ENCODE results near the gene SPATA32.
A peak's percentile ranks its signal among the peaks of the same experiment; 100 is the strongest.

SPATA32 gene

GRCh38 chr17:45246338-45246737 lies 15.6 kb downstream of the SPATA32 start:
- no peak for DNase-seq

- no peak for DNase-seq
Observed at GRCh38 chr17:45244725-45245656, 16.9 kb downstream of the SPATA32 start.

- DNase-seq, result no peak
Observed at GRCh38 chr17:45243750-45244149, 18.1 kb downstream of the SPATA32 start.

GRCh38 chr17:45242029-45242414 lies 19.9 kb downstream of the SPATA32 start:
- DNase-seq, result no peak

GRCh38 chr17:45241328-45242028 lies 20.4 kb downstream of the SPATA32 start:
- DNase-seq, result peak; percentile 47 to 84

GRCh38 chr17:45240905-45241327 lies 21.0 kb downstream of the SPATA32 start:
- DNase-seq, result peak in 1 of 2 experiments; percentile 60

GRCh38 chr17:45238155-45238774 lies 23.6 kb downstream of the SPATA32 start:
- DNase-seq, result no peak

- DNase-seq, result no peak
Observed at GRCh38 chr17:45237686-45238085, 24.2 kb downstream of the SPATA32 start.

GRCh38 chr17:45236282-45236606 lies 25.6 kb downstream of the SPATA32 start:
- DNase-seq, result no peak

GRCh38 chr17:45235416-45236281 lies 26.2 kb downstream of the SPATA32 start:
- DNase-seq, result peak; percentile 56 to 87

- DNase-seq, result peak; percentile 63 to 82
Observed at GRCh38 chr17:45234641-45235415, 27.1 kb downstream of the SPATA32 start.

GRCh38 chr17:45233423-45233924 lies 28.4 kb downstream of the SPATA32 start:
- DNase-seq, result no peak

GRCh38 chr17:45232514-45233422 lies 29.1 kb downstream of the SPATA32 start:
- DNase-seq, result no peak

- peak in 1 of 2 experiments; percentile 79 for DNase-seq
Observed at GRCh38 chr17:45231481-45232116, 30.3 kb downstream of the SPATA32 start.

GRCh38 chr17:45230787-45231480 lies 31.0 kb downstream of the SPATA32 start:
- peak in 1 of 2 experiments; percentile 30 for DNase-seq

- no peak for DNase-seq
Observed at GRCh38 chr17:45230410-45230786, 31.5 kb downstream of the SPATA32 start.

GRCh38 chr17:45229681-45230409 lies 32.0 kb downstream of the SPATA32 start:
- no peak for DNase-seq

GRCh38 chr17:45228763-45229539 lies 32.9 kb downstream of the SPATA32 start:
- DNase-seq, result no peak
